22Rv1 (cell line): ENCODE measurements around the gene SLX4IP.
"Not testable (repeated sequence)": the region's sequence is repeated elsewhere in the genome, so short reads cannot be mapped to it uniquely, and the experiment has no call there.

Experiments
- H3K27ac ChIP-seq: fragments of 450-650 bp; 2 replicates; pipeline ENCODE4 v1.5.1; 2017
- ZFX ChIP-seq: fragments of 450-650 bp; IDR thresholded peaks from 2 replicates; pipeline ENCODE4 v1.6.1; 2017; ENCODE audit warnings: antibody characterized with exemption, borderline replicate concordance
- TF ChIP-seq, protein P1 (sequence below): fragments of 450-650 bp; IDR thresholded peaks from 2 replicates; pipeline ENCODE4 v1.5.1; 2017; ENCODE audit warnings: mild to moderate bottlenecking

Gene SLX4IP

DNA sequence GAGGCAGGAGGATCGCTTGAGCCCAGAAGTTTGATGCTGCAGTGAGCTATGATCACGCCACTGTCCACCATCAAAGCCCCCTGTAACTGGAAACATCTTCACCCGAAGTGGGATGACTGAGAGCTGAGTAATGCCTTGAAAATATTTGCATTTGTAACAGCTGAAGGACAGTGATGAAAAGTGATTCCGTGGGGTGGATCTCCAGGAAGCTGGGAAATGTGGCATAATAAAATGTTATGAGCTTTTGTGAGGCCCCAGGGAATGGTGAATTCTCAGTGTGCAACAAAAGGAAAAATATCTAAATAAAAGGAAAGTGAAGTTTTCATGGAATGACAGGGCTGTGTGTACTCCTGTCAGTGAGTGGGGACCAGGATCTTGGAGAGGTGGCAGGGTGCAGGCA is 146.7 kb downstream of the SLX4IP start:
- TF ChIP-seq, protein P1, sequence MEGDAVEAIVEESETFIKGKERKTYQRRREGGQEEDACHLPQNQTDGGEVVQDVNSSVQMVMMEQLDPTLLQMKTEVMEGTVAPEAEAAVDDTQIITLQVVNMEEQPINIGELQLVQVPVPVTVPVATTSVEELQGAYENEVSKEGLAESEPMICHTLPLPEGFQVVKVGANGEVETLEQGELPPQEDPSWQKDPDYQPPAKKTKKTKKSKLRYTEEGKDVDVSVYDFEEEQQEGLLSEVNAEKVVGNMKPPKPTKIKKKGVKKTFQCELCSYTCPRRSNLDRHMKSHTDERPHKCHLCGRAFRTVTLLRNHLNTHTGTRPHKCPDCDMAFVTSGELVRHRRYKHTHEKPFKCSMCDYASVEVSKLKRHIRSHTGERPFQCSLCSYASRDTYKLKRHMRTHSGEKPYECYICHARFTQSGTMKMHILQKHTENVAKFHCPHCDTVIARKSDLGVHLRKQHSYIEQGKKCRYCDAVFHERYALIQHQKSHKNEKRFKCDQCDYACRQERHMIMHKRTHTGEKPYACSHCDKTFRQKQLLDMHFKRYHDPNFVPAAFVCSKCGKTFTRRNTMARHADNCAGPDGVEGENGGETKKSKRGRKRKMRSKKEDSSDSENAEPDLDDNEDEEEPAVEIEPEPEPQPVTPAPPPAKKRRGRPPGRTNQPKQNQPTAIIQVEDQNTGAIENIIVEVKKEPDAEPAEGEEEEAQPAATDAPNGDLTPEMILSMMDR = no peak
- no peak for TF ChIP-seq ZFX
- no peak overlapping the region for H3K27ac ChIP-seq

DNA sequence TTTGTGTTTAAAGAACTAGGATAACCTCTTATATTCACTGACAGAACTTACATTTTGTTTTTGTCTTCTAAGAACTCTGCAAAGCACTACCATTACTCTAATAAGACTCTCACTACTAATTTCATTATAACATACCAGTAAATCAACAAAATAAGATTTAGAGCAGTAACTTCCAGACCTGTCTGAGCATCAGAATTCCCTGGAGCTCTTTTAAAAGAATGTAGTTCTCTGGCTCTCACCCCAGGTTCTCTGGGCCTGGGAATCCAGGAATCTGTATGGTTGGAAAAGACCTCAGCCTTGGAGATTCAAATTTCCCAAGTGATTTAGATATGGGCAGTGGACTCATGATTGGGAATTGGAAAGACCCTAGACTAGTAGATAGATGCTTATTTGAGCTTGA is 149.3 kb downstream of the SLX4IP start:
- TF ChIP-seq ZFX = no peak
- TF ChIP-seq, protein P1 = no peak
- H3K27ac ChIP-seq = no peak overlapping the region

DNA sequence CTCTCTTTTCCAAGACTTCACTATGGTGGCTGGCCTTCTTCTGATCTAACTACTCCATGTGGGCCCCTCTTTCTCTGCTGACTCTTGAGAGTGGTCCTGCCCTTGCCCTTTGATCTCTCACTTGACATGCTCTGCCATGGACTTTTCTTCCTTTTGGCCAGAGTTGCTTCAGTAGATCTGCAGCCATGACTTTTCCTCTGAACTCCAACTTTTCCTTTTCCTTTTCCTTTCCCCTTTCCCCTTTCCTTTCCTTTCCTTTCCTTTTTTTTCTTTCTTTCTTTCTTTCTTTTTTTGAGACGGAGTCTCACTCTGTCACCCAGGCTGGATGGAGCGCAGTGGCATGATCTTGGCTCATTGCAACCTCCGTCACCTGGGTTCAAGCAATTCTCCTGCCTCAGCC is 150.2 kb downstream of the SLX4IP start:
- TF ChIP-seq ZFX = no peak
- TF ChIP-seq, protein P1 = no peak
- no peak overlapping the region for H3K27ac ChIP-seq

DNA sequence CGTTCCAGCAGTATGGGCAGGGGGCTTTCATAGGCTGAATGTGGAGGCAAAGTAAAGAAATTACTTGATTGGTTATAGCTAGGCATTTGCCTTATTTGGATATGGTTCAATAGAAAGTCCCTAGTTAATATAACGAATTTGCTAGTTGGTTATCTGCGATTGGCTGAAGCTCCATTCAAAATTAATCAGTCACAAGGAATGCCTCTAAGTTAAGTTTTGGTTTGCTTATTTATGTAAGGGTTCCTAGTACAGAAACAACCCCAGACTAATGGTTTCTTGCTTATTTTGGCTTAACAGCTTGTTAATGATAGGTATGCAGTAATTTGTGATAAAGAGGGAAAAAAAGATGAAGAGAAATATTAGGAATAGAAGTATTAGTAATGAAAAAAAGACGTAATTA is 151.2 kb downstream of the SLX4IP start:
- H3K27ac ChIP-seq = no peak overlapping the region

DNA sequence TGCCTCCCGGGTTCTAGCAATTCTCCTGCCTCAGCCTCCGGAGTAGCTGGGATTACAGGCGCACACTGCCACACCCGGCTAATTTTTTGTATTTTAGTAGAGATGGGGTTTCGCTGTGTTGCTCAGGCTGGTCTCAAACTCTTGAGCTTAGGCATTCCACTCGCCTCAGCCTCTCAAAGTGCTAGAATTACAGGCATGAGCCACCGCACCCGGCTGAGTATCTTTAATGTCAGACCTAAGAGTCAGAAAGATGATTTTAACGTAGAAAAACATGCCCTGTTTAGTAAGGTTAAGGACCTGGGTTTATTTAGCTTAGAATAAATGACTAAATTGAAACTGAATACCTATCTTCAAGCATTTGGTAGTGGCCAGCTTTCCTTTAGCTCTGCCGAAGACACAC is 155.3 kb downstream of the SLX4IP start:
- H3K27ac ChIP-seq = not testable (repeated sequence)

More for the DNA sequence above, 151.2 kb downstream of the SLX4IP start:
- TF ChIP-seq, protein P1 = no peak
- no peak for TF ChIP-seq ZFX

DNA sequence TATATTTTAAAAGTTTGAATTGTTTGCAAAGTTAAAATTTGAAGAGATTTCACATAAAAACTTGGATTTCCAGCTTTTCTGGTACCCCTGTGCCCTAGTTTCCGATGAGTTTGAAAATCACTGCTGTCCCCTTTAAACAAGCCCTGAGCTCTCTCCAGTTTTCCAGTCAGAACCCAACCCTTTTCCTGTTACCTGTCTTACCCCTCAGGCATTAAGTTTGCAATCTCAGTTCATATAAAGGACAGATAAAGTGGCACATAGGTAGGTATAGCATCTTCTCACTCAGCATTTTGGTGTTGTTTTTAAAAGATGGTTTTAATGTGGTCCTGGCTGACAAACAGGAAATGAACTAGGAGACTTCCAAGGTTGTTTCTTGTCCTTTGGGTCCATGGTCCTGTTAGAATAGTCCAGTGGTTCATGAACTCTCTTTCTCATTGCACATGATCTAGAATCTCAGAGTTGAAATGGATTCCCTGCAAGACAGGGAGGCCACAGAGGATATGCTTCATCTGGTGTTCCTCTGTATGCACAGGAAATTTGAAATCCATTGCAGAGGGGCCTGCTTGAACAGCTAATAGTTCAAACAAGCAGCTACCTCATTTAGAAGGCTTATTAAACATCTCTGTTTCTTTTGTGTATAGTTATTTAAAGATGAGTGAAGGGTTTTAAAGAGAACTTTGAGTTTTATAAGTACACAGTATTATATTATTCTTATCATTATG is 156.0 kb downstream of the SLX4IP start:
- no peak overlapping the region for H3K27ac ChIP-seq
- no peak for TF ChIP-seq ZFX
- TF ChIP-seq, protein P1 = no peak

DNA sequence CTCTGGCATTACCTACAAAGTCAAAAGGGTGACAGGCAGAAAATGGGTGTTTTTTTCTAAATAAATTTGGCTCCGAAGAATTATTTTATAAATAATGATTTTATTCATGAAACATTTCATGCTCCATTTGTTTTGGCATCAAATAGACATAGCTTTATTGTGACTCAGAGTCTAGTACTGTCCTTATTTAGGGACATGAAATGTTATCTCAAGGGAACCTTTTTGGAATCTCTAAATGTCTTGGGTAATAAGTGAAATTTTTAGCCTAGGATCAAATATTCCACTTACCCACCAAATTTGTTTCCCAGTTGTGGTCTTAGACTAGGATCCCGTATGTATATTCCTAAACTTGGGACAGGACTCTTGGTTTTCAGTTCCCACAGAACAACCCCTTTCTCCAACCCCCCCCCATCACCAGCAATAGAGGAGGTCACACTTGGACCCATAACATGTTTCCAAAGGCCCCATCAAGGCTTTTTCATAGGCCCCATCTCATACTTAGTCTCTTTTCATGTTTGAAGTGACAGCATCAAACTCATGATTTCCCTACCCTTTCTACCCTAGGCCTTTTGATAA is 156.9 kb downstream of the SLX4IP start:
- H3K27ac ChIP-seq = no peak overlapping the region
- no peak for TF ChIP-seq ZFX
- TF ChIP-seq, protein P1 = no peak
